Keratinocyte (primary cell): ENCODE measurements around the gene CREB1. TPM values are rescaled to one million over a fixed set of nuclear protein-coding genes. Genes with fewer than 3 reads are reported as not detected.
A peak's percentile ranks its signal among the peaks of the same experiment; 100 is the strongest.

Experiments used
- DNase-seq: peaks from one replicate; pipeline ENCODE4 v3.0.0-alpha.2; 2011; ENCODE audit warnings: low read depth, missing footprints, low spot score
- FAIRE-seq: peaks from 2 replicates; lab custom pipeline; 2011; peaks lifted over from hg19 to GRCh38; lab: Jason Lieb, UNC
- H2AFZ ChIP-seq: 2 replicates; pipeline ENCODE4 v1.6.0; 2012; ENCODE audit warnings: low read length, control low read depth, inconsistent platforms; ENCODE audit not compliant: control insufficient read depth
- H3K27ac ChIP-seq: 2 replicates; pipeline ENCODE4 v1.5.1; 2011; ENCODE audit warnings: low read length; ENCODE audit not compliant: control insufficient read depth, insufficient read depth
- H3K27me3 ChIP-seq: 3 replicates; pipeline ENCODE4 v1.6.0; 2011; ENCODE audit warnings: low read length; ENCODE audit not compliant: control insufficient read depth, insufficient read depth; ENCODE audit errors: extremely low read depth
- H3K36me3 ChIP-seq, 2 experiments: 2 replicates in 1 of 2; 3 replicates in 1 of 2; pipeline ENCODE4 v1.5.1; 2011; ENCODE audit warnings: low read length in 2 of 2, mild to moderate bottlenecking in 1 of 2; ENCODE audit not compliant: control insufficient read depth in 2 of 2, insufficient read depth in 2 of 2; ENCODE audit errors: extremely low read depth in 1 of 2
- H3K4me1 ChIP-seq: 3 replicates; pipeline ENCODE4 v1.5.1; 2011; ENCODE audit warnings: low read length; ENCODE audit not compliant: control insufficient read depth, insufficient read depth; ENCODE audit errors: extremely low read depth
- H3K4me2 ChIP-seq: 3 replicates; pipeline ENCODE4 v1.6.0; 2011; ENCODE audit warnings: low read depth, low read length; ENCODE audit not compliant: control insufficient read depth, insufficient read depth; ENCODE audit errors: extremely low read depth
- H3K4me3 ChIP-seq, 3 experiments: fragments of 200-600 bp in 1 of 3; sonication (generic) in 1 of 3; 2 replicates in 2 of 3; 3 replicates in 1 of 3; pipeline ENCODE4 v1.5.1; 2011 to 2016; ENCODE audit warnings: low read length in 3 of 3, mild to moderate bottlenecking in 3 of 3, control low read depth in 2 of 3, inconsistent platforms in 1 of 3, low read depth in 1 of 3, mixed read lengths in 1 of 3, mixed run types in 1 of 3, moderate library complexity in 1 of 3; ENCODE audit not compliant: control insufficient read depth in 2 of 3, insufficient read depth in 2 of 3; ENCODE audit errors: extremely low read depth in 1 of 3
- H3K79me2 ChIP-seq: 2 replicates; pipeline ENCODE4 v1.6.0; 2012; ENCODE audit warnings: low read length; ENCODE audit not compliant: control insufficient read depth, insufficient read depth
- H3K9ac ChIP-seq: 3 replicates; pipeline ENCODE4 v1.6.0; 2011; ENCODE audit warnings: low read length; ENCODE audit not compliant: control insufficient read depth, insufficient read depth; ENCODE audit errors: extremely low read depth
- H3K9me1 ChIP-seq: 3 replicates; pipeline ENCODE4 v1.6.0; 2011; ENCODE audit warnings: low read length; ENCODE audit not compliant: control insufficient read depth, insufficient read depth; ENCODE audit errors: extremely low read depth
- H3K9me3 ChIP-seq: 2 replicates; pipeline ENCODE4 v1.5.1; 2012; ENCODE audit warnings: low read depth, low read length; ENCODE audit not compliant: control insufficient read depth
- H4K20me1 ChIP-seq: 3 replicates; pipeline ENCODE4 v1.6.0; 2011; ENCODE audit warnings: low read length; ENCODE audit not compliant: control insufficient read depth, insufficient read depth; ENCODE audit errors: extremely low read depth
- CTCF ChIP-seq, 3 experiments: IDR thresholded peaks in 1 of 3; conservative IDR thresholded peaks in 1 of 3; optimal IDR thresholded peaks in 1 of 3; 2 replicates in 2 of 3; 3 replicates in 1 of 3; pipeline versions ENCODE3 to v1.5.1; 2011; ENCODE audit warnings: low read length in 3 of 3, mild to moderate bottlenecking in 3 of 3, moderate library complexity in 2 of 3, control low read depth in 1 of 3, inconsistent platforms in 1 of 3; ENCODE audit not compliant: insufficient read depth in 2 of 3; ENCODE audit errors: extremely low read depth in 1 of 3
- EZH2 ChIP-seq: IDR thresholded peaks from one replicate; pipeline ENCODE4 v1.6.1; 2012; ENCODE audit warnings: inconsistent platforms, mild to moderate bottlenecking, low read length, moderate library complexity
- dilution Hi-C: fragments of 300-500 bp; cut with MboI; formaldehyde crosslinking; loops from one replicate; pipeline ENCODE4 v1.7.0; 2020; ENCODE audit warnings: low sequenced_read_pairs; ENCODE audit not compliant: extremely low pct_ligation_motif_present
- polyA plus RNA-seq, 5 experiments: library from polyadenylated mRNA; depleted of rRNA in 3 of 5; stranded (reverse) in 3 of 5; stranded (forward) in 1 of 5; unstranded in 1 of 5; fragments of >200 nt; gene quantifications; 1 replicate in 1 of 5; 2 replicates in 3 of 5; 3 replicates in 1 of 5; pipeline versions ENCODE4 v1.2.1 to v1.2.3, GENCODE V29; 2011 to 2012; ENCODE audit warnings: missing spikeins in 2 of 5, low read depth in 1 of 5, low replicate concordance in 1 of 5

CREB1 gene
- polyA plus RNA-seq, 1 donor (not counting 4 experiments of a cell fraction or from before 2014, with no cell fraction given): 38.9 TPM

- peak overlapping the region; percentile 95 for H3K27ac ChIP-seq
- TF ChIP-seq CTCF (optimal IDR thresholded peaks at IDR 0.05 in 1 of 3, IDR thresholded peaks at IDR 0.05 in 1 of 3, conservative IDR thresholded peaks at IDR 0.05 in 1 of 3; ENCODE audit: extremely low read depth in 1 of 3, insufficient read depth in 2 of 3, low read length in 3 of 3) (no peak), EZH2 (no peak)
- DNase-seq: no peak
- H4K20me1 ChIP-seq: no peaks in the 10 kb centered on the region
- H3K27me3 ChIP-seq: no peaks in the 10 kb centered on the region
- dilution Hi-C loops: no loop called here
- H3K4me2 ChIP-seq: peak overlapping the region; percentile 65
- no peaks in the 10 kb centered on the region for H3K36me3 ChIP-seq
- H3K4me3 ChIP-seq: peak overlapping the region in 2 of 3 experiments; percentile 19 to 34
- H3K9me1 ChIP-seq: no peaks in the 10 kb centered on the region
- no peak for FAIRE-seq
- no peak overlapping the region for H2AFZ ChIP-seq
- H3K9ac ChIP-seq: peak overlapping the region; percentile 69
- H3K4me1 ChIP-seq: peaks cover 49% of the 10 kb centered on the region
- H3K79me2 ChIP-seq: no peaks in the 10 kb centered on the region
- H3K9me3 ChIP-seq: no peaks in the 10 kb centered on the region
Measured at GRCh38 chr2:207514451-207514850, 15.3 kb upstream of the CREB1 start.

GRCh38 chr2:207515671-207516070 is 14.1 kb upstream of the CREB1 start:
- Histone ChIP-seq H4K20me1 (no peaks in the 10 kb centered on the region), H3K4me2 (peak overlapping the region; percentile 69), H3K9me3 (no peaks in the 10 kb centered on the region), H3K79me2 (no peaks in the 10 kb centered on the region), H3K36me3 (no peaks in the 10 kb centered on the region), H3K9ac (peak overlapping the region; percentile 69), H3K9me1 (no peaks in the 10 kb centered on the region), H2AFZ (peak overlapping the region; percentile 14), H3K4me1 (peaks cover 49% of the 10 kb centered on the region), H3K27me3 (no peaks in the 10 kb centered on the region), H3K27ac (peak overlapping the region; percentile 95), H3K4me3 (no peak overlapping the region)
- no peak for DNase-seq
- dilution Hi-C loops: no loop called here
- TF ChIP-seq EZH2 (no peak), CTCF (optimal IDR thresholded peaks at IDR 0.05 in 1 of 3, IDR thresholded peaks at IDR 0.05 in 1 of 3, conservative IDR thresholded peaks at IDR 0.05 in 1 of 3; ENCODE audit: extremely low read depth in 1 of 3, insufficient read depth in 2 of 3, low read length in 3 of 3) (no peak)
- peak; percentile 88 for FAIRE-seq
